MG63 (cell line): ENCODE results near the gene MACO1. TPM values are rescaled to one million over a fixed set of nuclear protein-coding genes. Genes with fewer than 3 reads are reported as not detected.
"Not testable (repeated sequence)": the region's sequence is repeated elsewhere in the genome, so short reads cannot be mapped to it uniquely, and the experiment has no call there.

ENCODE experiments used
- DNase-seq: peaks from one replicate; pipeline ENCODE4 v3.0.0-alpha.2; 2020
- H3K27me3 ChIP-seq: fragments of 250-450 bp; sonication (Bioruptor Pico); 2 replicates; pipeline ENCODE4 v1.5.1; 2020; ENCODE audit warnings: mild to moderate bottlenecking, moderate library complexity
- H3K36me3 ChIP-seq: fragments of 250-450 bp; sonication (Bioruptor Pico); 2 replicates; pipeline ENCODE4 v1.5.1; 2020; ENCODE audit warnings: mild to moderate bottlenecking, moderate library complexity
- H3K4me3 ChIP-seq: fragments of 250-450 bp; sonication (Bioruptor Pico); 2 replicates; pipeline ENCODE4 v1.5.1; 2020; ENCODE audit warnings: mild to moderate bottlenecking, moderate library complexity
- H3K9me3 ChIP-seq: fragments of 250-450 bp; sonication (Bioruptor Pico); 2 replicates; pipeline ENCODE4 v1.5.1; 2020; ENCODE audit warnings: mild to moderate bottlenecking, moderate library complexity
- total RNA-seq: library from RNA; depleted of rRNA; stranded (reverse); fragments of >200 nt; shearing (Covaris generic); gene quantifications from 2 replicates; pipeline ENCODE4 v1.2.3, GENCODE V29; 2014; ENCODE audit warnings: low replicate concordance; rRNA removed

The MACO1 gene, protein sequence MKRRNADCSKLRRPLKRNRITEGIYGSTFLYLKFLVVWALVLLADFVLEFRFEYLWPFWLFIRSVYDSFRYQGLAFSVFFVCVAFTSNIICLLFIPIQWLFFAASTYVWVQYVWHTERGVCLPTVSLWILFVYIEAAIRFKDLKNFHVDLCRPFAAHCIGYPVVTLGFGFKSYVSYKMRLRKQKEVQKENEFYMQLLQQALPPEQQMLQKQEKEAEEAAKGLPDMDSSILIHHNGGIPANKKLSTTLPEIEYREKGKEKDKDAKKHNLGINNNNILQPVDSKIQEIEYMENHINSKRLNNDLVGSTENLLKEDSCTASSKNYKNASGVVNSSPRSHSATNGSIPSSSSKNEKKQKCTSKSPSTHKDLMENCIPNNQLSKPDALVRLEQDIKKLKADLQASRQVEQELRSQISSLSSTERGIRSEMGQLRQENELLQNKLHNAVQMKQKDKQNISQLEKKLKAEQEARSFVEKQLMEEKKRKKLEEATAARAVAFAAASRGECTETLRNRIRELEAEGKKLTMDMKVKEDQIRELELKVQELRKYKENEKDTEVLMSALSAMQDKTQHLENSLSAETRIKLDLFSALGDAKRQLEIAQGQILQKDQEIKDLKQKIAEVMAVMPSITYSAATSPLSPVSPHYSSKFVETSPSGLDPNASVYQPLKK
- 22.6 and 25.8 TPM in 2 replicates for total RNA-seq

DNA sequence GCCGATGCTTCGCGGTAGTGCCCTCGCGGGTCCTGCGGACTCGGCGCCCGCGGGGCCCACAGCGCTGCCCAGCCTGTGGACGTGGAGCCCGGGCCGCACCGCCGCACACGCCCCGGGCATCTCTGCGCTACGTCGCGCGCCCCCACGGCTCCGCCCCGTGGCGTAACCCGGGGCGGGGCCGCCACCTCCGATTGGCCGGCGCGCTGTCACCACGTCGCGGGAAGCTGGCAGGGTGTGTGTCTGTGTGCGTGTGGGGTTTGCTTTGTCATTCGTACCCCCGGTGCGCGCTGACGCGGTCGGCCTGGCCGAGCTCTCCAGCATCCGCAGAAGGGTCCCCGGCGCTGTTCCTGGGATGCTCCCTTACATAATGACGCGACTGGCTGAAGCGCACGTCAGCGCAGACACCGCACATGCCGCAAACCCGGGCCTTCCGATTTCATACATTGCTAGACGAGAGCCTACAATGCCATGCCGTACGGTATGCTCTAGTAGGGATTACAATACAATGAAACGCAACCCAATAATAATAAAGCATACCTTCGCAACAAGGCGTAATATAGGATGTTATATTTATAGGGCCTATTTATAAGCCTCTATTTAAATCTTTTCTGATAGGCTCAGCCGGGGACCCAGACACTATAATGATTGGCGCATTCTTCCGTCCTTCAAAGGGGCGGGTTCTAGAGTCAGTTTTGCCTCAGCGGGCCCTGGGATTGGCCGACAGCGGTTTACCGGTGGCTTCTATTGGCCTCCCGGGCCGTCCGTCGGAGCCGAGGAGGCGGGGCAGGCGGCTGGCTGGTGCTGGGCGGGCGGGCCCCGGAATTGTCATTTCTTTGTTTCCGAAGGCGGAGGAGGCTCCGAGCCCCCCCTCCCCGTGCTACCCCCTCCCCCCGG, at the start of gene MACO1:
Gene MACO1 (plus strand): TSS at position 825 of the 894 bp plus-strand sequence. CDS start 202 bp downstream, outside the sequence.
- peak; percentile 93 for DNase-seq
- no peaks in the 10 kb centered on the region for H3K9me3 ChIP-seq
- H3K36me3 ChIP-seq: peaks cover 4% of the 10 kb centered on the region; the same call in 1 of the 2 replicates
- H3K27me3 ChIP-seq: no peaks in the 10 kb centered on the region
- H3K4me3 ChIP-seq: peak within 1 kb of the TSS; percentile 90

DNA sequence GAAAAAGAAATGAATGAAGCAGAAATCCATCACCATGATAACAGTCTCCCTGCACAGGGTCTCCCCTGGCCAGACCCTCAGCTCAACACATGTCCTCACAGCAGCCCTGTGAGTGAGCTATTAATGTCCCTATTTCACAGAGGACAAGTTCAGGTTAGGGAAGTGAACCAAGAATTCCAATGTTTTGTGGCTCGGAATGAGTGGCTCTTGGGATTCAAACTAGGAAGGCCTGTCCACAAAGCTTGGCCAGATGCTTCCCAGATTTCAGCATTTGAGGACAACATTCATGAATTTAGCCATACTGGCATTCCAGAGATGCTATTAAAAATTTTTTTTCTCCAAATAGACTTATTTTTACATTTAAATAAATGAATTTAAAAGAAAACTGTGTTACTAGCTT, 48.2 kb upstream of the MACO1 start:
- not testable (repeated sequence) for H3K36me3 ChIP-seq, H3K27me3 ChIP-seq, DNase-seq, H3K4me3 ChIP-seq, H3K9me3 ChIP-seq

DNA sequence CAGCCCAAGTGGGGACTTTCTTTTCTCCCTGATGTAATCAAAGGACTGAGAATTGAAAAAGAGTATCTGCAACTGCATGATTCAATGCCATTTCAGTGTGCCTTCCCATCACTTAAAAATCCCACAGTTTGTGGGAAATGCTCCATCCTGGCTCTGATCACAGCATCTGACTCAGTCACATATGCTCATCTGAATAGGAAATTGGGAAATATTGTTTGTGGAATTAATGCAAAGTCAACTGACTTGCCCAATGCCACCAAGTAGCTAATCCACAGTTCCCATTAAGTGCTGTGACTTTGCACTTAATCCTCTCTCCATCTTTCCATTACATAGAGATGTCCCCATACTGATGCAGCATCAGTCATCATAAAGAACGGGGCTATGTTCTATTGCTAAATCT, 47.6 kb upstream of the MACO1 start:
- peak; percentile 29 for DNase-seq
- H3K27me3 ChIP-seq, H3K4me3 ChIP-seq, H3K9me3 ChIP-seq, H3K36me3 ChIP-seq: not testable (repeated sequence)

DNA sequence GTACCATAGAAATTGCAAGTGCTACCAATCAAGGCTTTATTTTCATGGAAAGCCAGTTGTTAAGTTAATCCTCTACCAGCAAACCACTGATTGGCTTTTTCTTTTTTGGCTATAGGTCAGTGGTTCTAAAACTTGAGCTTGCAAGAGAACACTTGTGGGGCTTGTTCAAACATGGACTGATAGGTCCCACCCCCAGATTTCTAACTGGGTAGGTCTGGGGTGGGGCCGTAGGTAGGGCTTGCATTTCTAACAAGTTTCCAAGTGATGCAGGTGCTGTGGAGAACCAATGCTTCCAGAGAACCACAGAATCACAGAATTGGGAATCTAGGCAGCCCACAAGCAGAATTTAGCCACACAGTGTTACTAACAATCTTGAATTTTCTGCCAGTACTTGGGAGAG, 46.8 kb upstream of the MACO1 start:
- H3K27me3 ChIP-seq, DNase-seq, H3K36me3 ChIP-seq, H3K4me3 ChIP-seq, H3K9me3 ChIP-seq: not testable (repeated sequence)

DNA sequence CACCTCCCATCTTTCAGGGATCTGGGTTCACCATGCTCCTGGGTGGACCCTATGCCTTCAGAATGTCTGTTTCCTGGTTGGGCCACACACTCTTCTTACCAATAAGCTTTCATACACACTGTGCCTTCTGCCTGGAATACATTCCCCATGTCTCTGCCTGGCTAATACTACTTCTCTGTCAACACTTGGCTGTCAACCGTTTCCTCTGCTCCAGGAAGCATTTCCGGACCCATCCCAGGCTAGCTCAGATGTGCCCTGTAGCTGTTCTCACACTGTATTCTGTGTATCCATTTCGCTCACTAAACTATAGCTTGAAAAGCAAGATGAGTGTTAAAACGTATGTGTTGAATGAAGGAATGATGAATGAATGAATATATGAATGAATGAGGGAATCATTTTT, 43.6 kb upstream of the MACO1 start:
- not testable (repeated sequence) for DNase-seq, H3K36me3 ChIP-seq, H3K4me3 ChIP-seq, H3K27me3 ChIP-seq, H3K9me3 ChIP-seq

DNA sequence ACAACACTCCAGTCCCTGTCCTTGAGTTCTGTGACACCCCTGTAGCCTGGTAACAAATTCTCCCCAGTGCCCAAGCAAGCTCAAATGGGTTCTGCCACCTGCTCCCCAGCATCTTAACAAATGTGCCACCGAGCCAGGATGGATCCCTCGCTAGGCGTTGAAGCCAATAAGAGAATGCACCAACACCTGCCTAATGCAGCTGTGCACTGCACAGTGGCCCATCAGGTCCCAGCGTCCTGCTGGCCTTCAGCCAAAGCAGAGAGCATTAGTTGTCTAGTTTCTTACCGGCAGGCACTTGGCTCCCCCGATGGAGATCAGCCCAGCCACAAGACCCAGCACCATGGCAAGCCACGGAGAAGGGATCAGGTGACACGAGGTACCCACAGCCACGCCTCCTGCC, 42.0 kb upstream of the MACO1 start:
- H3K36me3 ChIP-seq, H3K4me3 ChIP-seq, H3K9me3 ChIP-seq, DNase-seq, H3K27me3 ChIP-seq: not testable (repeated sequence)

DNA sequence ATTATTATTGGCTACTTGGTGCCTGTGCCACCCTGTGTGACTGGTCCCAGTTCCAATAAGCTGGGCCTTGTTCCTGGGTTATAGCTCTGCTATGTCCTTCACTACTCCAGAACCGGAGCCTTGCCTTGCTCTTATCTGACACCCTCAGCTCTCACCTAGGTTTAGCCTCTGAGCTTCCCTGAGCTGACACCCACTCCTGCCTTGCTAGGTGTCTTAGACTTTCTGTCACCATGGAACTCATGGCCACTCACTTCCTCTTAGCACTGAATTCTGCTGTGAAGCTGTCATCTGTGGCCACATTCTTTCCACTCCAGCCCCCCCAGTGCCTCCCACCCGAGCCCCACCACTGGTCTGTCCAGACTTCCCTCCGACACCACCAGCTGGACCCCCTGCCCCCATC, 41.0 kb upstream of the MACO1 start:
- H3K27me3 ChIP-seq, H3K4me3 ChIP-seq, H3K9me3 ChIP-seq, DNase-seq, H3K36me3 ChIP-seq: not testable (repeated sequence)

DNA sequence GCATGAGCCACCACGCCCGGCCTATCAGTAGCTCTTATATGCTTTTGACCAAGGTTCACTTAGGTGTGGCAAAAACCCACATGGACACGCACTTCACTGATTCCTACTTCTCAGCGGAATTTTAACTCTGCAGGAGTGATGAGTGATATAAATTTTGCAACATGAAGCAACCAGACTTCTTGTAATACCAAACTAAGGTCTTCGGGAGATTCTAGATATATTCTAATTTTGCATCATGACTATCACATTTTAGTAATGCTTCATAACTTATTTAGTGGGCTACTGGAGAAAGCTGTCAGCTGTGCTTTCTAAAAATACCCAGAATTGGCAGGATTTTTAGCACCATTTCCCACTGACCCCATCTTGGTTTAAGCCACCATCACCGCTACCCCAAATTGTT, 37.9 kb upstream of the MACO1 start:
- no peak for DNase-seq
- Histone ChIP-seq H3K36me3 (no peaks in the 10 kb centered on the region), H3K4me3 (no peak overlapping the region)

DNA sequence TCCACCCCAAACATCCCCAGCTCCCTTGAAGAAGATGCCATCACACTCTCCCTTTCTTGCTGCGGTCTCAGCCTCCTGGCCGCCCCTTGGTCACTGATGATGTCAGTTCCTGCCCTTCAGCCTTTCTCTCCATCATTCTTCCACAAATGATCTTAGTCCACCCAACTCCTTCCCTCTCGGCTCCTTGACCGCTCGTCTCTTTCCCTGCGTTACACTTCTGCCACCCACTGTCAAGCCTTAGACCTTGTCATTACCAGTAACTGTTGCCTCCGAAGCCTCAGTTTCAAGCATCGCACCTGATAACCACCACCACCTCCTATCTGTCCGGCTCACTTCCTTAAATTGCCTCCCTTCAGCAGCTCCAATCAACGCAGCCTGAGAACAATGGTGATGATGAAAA, 33.1 kb upstream of the MACO1 start:
- peak; percentile 16 for DNase-seq
- not testable (repeated sequence) for H3K4me3 ChIP-seq, H3K27me3 ChIP-seq, H3K9me3 ChIP-seq, H3K36me3 ChIP-seq

More for the DNA sequence above, 37.9 kb upstream of the MACO1 start:
- Histone ChIP-seq H3K9me3 (no peaks in the 10 kb centered on the region), H3K27me3 (no peaks in the 10 kb centered on the region)

DNA sequence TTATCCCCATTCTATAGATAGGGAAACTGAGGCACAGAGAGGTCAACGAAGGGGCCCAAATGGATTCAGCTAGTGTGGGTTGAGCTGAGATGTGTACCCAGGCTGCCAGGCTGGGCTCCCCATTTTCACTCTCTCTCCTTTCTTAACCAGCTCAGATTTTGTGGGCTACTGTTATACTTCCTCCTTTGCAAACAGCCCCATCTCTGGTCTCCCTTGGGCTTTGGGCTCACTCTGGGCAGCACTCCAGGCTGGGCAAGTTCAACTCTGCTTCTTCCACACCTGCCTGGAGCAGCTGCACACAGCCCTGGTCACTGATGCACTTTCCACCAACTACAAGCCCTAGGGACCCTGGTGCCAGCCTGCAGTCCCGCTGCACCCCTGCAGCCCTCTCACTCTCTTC, 32.6 kb upstream of the MACO1 start:
- DNase-seq, H3K36me3 ChIP-seq, H3K4me3 ChIP-seq, H3K27me3 ChIP-seq, H3K9me3 ChIP-seq: not testable (repeated sequence)

DNA sequence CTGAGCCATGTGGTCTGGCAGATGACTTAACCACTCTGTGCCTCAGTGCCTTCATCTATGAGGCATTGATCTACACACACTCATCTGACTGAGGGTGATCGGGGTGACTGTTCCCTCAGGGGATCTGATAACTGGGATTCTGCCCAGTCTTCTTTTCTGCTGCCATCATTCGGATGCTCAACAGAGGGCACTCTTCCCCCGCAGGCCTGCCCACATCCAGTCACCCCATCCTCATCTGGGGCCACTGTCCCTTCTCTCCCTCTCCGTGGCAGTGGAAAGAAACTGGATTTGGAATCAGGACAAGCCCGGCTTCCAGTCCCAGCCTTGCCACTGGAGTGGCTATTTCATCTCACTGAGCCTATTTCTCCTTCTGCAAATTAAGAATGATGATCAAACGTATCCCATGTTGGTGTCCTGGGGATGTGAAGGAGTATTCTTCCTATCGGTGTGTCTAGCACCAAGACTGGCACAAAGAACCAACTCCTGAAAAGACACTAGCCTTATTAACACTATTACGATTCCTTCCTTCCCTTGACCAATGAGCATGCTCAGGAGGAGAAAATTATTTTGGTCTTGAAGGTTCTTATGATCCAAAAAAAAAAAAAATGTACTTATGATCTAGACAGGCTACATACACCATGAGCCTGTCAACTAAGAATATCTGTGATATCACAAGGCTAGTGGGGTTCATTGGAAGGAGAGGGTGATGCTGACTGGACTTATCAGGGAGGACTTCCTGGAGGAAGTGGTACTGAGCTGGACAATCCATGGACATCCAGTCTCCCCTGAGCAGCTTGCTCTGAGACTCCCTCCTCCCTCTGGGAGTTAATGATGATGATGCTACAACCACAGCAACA, 27.5 kb upstream of the MACO1 start:
- not testable (repeated sequence) for DNase-seq, H3K9me3 ChIP-seq, H3K27me3 ChIP-seq, H3K36me3 ChIP-seq, H3K4me3 ChIP-seq

DNA sequence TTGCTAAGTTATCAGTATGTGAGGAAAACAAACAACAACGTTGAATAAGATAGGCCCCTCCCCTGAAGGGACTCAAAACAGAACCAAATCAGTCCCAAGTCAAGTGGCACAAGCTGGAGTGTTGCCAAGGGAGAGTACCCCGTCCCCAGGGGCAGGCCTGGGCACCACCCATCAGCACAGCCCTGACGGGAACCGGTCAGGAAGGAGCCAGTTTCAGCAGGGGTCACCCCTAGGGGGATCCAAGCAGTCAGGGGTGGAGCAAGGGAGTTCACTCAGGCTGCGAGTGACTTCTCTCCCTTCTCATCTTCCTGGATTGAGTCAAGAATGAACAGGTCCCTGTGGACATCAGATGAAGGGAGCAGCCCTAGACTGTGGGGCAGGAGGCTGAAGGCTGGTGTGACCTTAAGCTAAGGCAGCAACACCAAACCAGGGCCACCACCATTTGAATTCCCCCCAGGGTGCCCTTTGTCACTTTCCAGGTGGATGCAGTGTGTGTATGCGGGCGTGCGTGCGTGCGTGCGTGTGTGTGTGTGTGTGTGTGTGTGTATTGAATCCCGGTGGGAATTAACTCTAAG, 24.9 kb upstream of the MACO1 start:
- H3K36me3 ChIP-seq, H3K27me3 ChIP-seq, DNase-seq, H3K4me3 ChIP-seq, H3K9me3 ChIP-seq: not testable (repeated sequence)

DNA sequence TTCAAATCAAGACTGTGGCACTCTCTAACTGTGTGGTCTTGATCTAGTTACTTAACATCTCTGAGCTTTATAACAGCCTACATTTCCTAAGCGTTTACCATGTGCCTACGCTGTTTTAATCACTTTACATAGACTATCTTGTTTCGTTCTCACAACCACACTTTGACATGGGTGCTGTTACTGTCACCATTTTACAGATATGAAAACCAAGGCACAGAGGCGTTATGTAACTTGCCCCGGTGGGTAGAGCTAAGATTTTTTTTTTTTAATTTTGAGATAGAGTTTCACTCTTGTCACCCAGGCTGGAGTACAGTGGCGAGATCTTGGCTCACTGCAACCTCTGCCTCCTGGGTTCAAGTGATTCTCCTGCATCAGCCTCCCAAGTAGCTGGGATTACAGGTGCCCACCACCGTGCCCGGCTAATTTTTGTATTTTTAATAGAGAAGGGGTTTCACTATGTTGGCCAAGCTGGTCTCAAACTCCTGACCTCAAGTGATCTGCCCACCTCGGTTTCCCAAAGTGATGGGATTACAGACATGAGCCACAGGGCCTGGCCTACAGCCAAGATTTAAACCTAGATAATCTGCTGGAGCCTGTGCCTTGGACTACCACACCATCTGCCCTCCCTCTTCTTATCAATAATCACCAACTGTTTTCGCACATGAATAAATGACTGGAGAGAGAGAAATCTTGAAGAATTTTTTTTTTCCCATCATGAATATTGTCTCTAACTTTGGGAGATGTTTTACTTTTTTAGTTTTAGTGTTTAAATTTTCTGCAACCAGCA, 20.9 kb upstream of the MACO1 start:
- not testable (repeated sequence) for H3K4me3 ChIP-seq, H3K27me3 ChIP-seq, H3K36me3 ChIP-seq, H3K9me3 ChIP-seq, DNase-seq

DNA sequence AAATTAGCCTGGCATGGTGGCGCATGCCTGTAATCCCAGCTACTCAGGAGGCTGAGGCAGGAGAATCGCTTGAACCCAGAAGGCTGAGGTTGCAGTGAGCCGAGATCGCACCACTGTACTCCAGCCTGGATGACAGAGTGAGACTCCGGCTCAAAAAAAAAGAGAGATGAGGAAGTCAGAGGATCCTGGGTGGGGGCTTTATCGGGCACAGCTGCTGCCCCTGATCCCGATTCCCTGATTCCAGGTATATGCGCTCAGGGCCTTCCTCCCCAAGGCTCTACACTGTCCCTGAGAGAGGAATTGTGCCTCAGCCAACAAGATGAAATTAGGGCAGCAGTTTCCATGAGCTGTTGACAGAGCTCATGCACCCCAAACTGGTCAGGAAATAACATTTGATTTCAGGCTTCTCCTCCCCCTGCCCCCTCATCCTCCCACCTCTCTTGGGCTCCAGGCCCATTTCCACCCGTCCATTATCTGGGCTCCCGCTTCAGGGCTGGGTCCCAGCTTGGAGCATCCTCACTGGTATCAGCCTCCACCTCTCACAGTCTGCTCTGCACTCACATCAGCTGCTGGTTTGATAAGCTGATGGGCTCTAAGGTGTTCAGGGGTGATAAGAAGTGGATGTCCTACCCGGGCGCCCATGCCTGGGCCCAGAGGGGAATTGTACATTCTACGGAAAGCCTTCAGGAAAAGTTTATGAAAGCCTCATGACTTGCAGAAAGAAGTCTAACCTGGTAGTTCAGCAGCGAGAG, 17.6 kb upstream of the MACO1 start:
- H3K27me3 ChIP-seq, H3K36me3 ChIP-seq, H3K4me3 ChIP-seq, H3K9me3 ChIP-seq, DNase-seq: not testable (repeated sequence)

DNA sequence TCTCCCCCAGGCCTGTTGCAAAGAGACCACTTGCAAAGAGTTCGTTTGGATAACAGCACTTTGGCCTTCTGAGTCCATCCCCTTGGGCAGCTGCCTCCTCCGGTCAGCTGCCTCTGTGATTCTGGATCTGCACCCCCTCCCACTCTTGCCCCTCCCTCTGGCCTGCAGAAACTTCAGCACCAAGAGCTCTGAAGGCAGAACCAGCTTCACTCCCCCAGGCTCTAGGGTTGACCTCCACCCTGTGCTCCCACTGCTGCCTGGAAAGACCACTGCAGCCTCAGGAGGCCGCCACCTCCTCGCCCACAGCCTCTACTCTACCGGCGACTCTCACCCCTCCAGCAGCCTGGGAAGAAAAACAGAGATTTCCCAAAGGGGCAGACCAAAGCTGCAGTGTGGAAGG, 16.5 kb upstream of the MACO1 start:
- H3K36me3 ChIP-seq, H3K4me3 ChIP-seq, H3K9me3 ChIP-seq, DNase-seq, H3K27me3 ChIP-seq: not testable (repeated sequence)
